ENCODE measurements around the gene CALD1.

The CALD1 gene

GRCh38 chr7:134804854-134805253 is 25.4 kb downstream of the CALD1 start:
- Mint-ChIP-seq H3K4me3 (no peak overlapping the region), H3K36me3 (ENCODE audit: insufficient read depth) (no peaks in the 10 kb centered on the region), H3K27ac (ENCODE audit: low read depth) (no peak overlapping the region), H3K27me3 (peaks cover 28% of the 10 kb centered on the region), H3K4me1 (no peaks in the 10 kb centered on the region), H3K9me3 (no peaks in the 10 kb centered on the region)
- ATAC-seq (replicated peaks; ENCODE audit: extremely low read depth, poor library complexity, severe bottlenecking) (no peak), DNase-seq (ENCODE audit: low spot score in 2 of 2) (no peak)

- Mint-ChIP-seq H3K36me3 (ENCODE audit: insufficient read depth) (no peaks in the 10 kb centered on the region), H3K4me1 (no peaks in the 10 kb centered on the region), H3K9me3 (no peaks in the 10 kb centered on the region), H3K27ac (ENCODE audit: low read depth) (no peak overlapping the region), H3K4me3 (no peak overlapping the region), H3K27me3 (peaks cover 28% of the 10 kb centered on the region)
- ATAC-seq (replicated peaks; ENCODE audit: extremely low read depth, poor library complexity, severe bottlenecking): no peak
- DNase-seq (ENCODE audit: low spot score in 2 of 2): no peak
Measured at GRCh38 chr7:134806197-134806596, 26.8 kb downstream of the CALD1 start.

GRCh38 chr7:134809616-134810015 is 30.2 kb downstream of the CALD1 start:
- Mint-ChIP-seq H3K27me3 (peaks cover 36% of the 10 kb centered on the region), H3K27ac (ENCODE audit: low read depth) (no peak overlapping the region), H3K4me3 (no peak overlapping the region), H3K36me3 (ENCODE audit: insufficient read depth) (no peaks in the 10 kb centered on the region), H3K4me1 (no peaks in the 10 kb centered on the region), H3K9me3 (no peaks in the 10 kb centered on the region)
- DNase-seq (ENCODE audit: low spot score in 2 of 2) (no peak), ATAC-seq (replicated peaks; ENCODE audit: extremely low read depth, poor library complexity, severe bottlenecking) (no peak)

GRCh38 chr7:134811765-134812164 is 32.3 kb downstream of the CALD1 start:
- H3K4me3 Mint-ChIP-seq: no peak overlapping the region
- no peak for ATAC-seq (replicated peaks; ENCODE audit: extremely low read depth, poor library complexity, severe bottlenecking)
- H3K27ac Mint-ChIP-seq (ENCODE audit: low read depth): no peak overlapping the region

GRCh38 chr7:134813663-134814396 is 34.4 kb downstream of the CALD1 start:
- no peak for DNase-seq (ENCODE audit: low spot score in 2 of 2)
- no peak overlapping the region for H3K27ac Mint-ChIP-seq (ENCODE audit: low read depth)
- H3K9me3 Mint-ChIP-seq: no peaks in the 10 kb centered on the region
- ATAC-seq (replicated peaks; ENCODE audit: extremely low read depth, poor library complexity, severe bottlenecking): no peak
- H3K27me3 Mint-ChIP-seq: peaks cover 20% of the 10 kb centered on the region
- H3K36me3 Mint-ChIP-seq (ENCODE audit: insufficient read depth): no peaks in the 10 kb centered on the region
- H3K4me1 Mint-ChIP-seq: no peaks in the 10 kb centered on the region
- H3K4me3 Mint-ChIP-seq: no peak overlapping the region

More at GRCh38 chr7:134811765-134812164, 32.3 kb downstream of the CALD1 start:
- H3K27me3 Mint-ChIP-seq: peaks cover 20% of the 10 kb centered on the region
- no peaks in the 10 kb centered on the region for H3K4me1 Mint-ChIP-seq
- no peak for DNase-seq (ENCODE audit: low spot score in 2 of 2)
- no peaks in the 10 kb centered on the region for H3K36me3 Mint-ChIP-seq (ENCODE audit: insufficient read depth)
- no peaks in the 10 kb centered on the region for H3K9me3 Mint-ChIP-seq

GRCh38 chr7:134814730-134815364 is 35.4 kb downstream of the CALD1 start:
- Mint-ChIP-seq H3K27me3 (peaks cover 20% of the 10 kb centered on the region), H3K4me1 (no peaks in the 10 kb centered on the region), H3K27ac (ENCODE audit: low read depth) (no peak overlapping the region), H3K36me3 (ENCODE audit: insufficient read depth) (no peaks in the 10 kb centered on the region), H3K9me3 (no peaks in the 10 kb centered on the region), H3K4me3 (no peak overlapping the region)
- no peak for DNase-seq (ENCODE audit: low spot score in 2 of 2)
- no peak for ATAC-seq (replicated peaks; ENCODE audit: extremely low read depth, poor library complexity, severe bottlenecking)

GRCh38 chr7:134818613-134819345 is 39.3 kb downstream of the CALD1 start:
- ATAC-seq (replicated peaks; ENCODE audit: extremely low read depth, poor library complexity, severe bottlenecking): no peak
- peaks cover 8% of the 10 kb centered on the region for H3K27me3 Mint-ChIP-seq
- DNase-seq (ENCODE audit: low spot score in 2 of 2): no peak
- no peaks in the 10 kb centered on the region for H3K4me1 Mint-ChIP-seq
- H3K36me3 Mint-ChIP-seq (ENCODE audit: insufficient read depth): no peaks in the 10 kb centered on the region
- H3K27ac Mint-ChIP-seq (ENCODE audit: low read depth): no peak overlapping the region
- H3K9me3 Mint-ChIP-seq: no peaks in the 10 kb centered on the region
- no peak overlapping the region for H3K4me3 Mint-ChIP-seq

GRCh38 chr7:134819401-134819800 is 40.0 kb downstream of the CALD1 start:
- Mint-ChIP-seq H3K4me3 (no peak overlapping the region), H3K27ac (ENCODE audit: low read depth) (no peak overlapping the region), H3K27me3 (peaks cover 3% of the 10 kb centered on the region), H3K9me3 (no peaks in the 10 kb centered on the region), H3K4me1 (no peaks in the 10 kb centered on the region), H3K36me3 (ENCODE audit: insufficient read depth) (no peaks in the 10 kb centered on the region)
- ATAC-seq (replicated peaks; ENCODE audit: extremely low read depth, poor library complexity, severe bottlenecking) (no peak), DNase-seq (ENCODE audit: low spot score in 2 of 2) (no peak)

- H3K36me3 Mint-ChIP-seq (ENCODE audit: insufficient read depth): no peaks in the 10 kb centered on the region
- DNase-seq (ENCODE audit: low spot score in 2 of 2) (no peak), ATAC-seq (replicated peaks; ENCODE audit: extremely low read depth, poor library complexity, severe bottlenecking) (no peak)
- no peaks in the 10 kb centered on the region for H3K9me3 Mint-ChIP-seq
- H3K4me3 Mint-ChIP-seq: no peak overlapping the region
- H3K27me3 Mint-ChIP-seq: peaks cover 10% of the 10 kb centered on the region
- H3K4me1 Mint-ChIP-seq: no peaks in the 10 kb centered on the region
- H3K27ac Mint-ChIP-seq (ENCODE audit: low read depth): no peak overlapping the region
Measured at GRCh38 chr7:134820295-134820694, 40.9 kb downstream of the CALD1 start.

- no peaks in the 10 kb centered on the region for H3K9me3 Mint-ChIP-seq
- H3K36me3 Mint-ChIP-seq (ENCODE audit: insufficient read depth): no peaks in the 10 kb centered on the region
- H3K27ac Mint-ChIP-seq (ENCODE audit: low read depth): no peak overlapping the region
- DNase-seq (ENCODE audit: low spot score in 2 of 2): no peak
- no peaks in the 10 kb centered on the region for H3K4me1 Mint-ChIP-seq
- no peak for ATAC-seq (replicated peaks; ENCODE audit: extremely low read depth, poor library complexity, severe bottlenecking)
- no peak overlapping the region for H3K4me3 Mint-ChIP-seq
- peaks cover 10% of the 10 kb centered on the region for H3K27me3 Mint-ChIP-seq
Measured at GRCh38 chr7:134820778-134821177, 41.3 kb downstream of the CALD1 start.

- Mint-ChIP-seq H3K9me3 (no peaks in the 10 kb centered on the region), H3K27me3 (peaks cover 23% of the 10 kb centered on the region), H3K27ac (ENCODE audit: low read depth) (no peak overlapping the region), H3K4me3 (no peak overlapping the region), H3K4me1 (no peaks in the 10 kb centered on the region), H3K36me3 (ENCODE audit: insufficient read depth) (peaks cover 3% of the 10 kb centered on the region)
- ATAC-seq (replicated peaks; ENCODE audit: extremely low read depth, poor library complexity, severe bottlenecking) (no peak), DNase-seq (ENCODE audit: low spot score in 2 of 2) (no peak)
Measured at GRCh38 chr7:134823400-134823799, 44.0 kb downstream of the CALD1 start.

GRCh38 chr7:134825666-134826065 is 46.2 kb downstream of the CALD1 start:
- Mint-ChIP-seq H3K9me3 (no peaks in the 10 kb centered on the region), H3K4me3 (no peak overlapping the region), H3K27me3 (peaks cover 35% of the 10 kb centered on the region), H3K36me3 (ENCODE audit: insufficient read depth) (peaks cover 3% of the 10 kb centered on the region), H3K27ac (ENCODE audit: low read depth) (no peak overlapping the region), H3K4me1 (no peaks in the 10 kb centered on the region)
- no peak for DNase-seq (ENCODE audit: low spot score in 2 of 2)
- no peak for ATAC-seq (replicated peaks; ENCODE audit: extremely low read depth, poor library complexity, severe bottlenecking)

GRCh38 chr7:134826105-134826504 is 46.7 kb downstream of the CALD1 start:
- no peak for ATAC-seq (replicated peaks; ENCODE audit: extremely low read depth, poor library complexity, severe bottlenecking)
- peaks cover 35% of the 10 kb centered on the region for H3K27me3 Mint-ChIP-seq
- H3K4me3 Mint-ChIP-seq: no peak overlapping the region
- H3K27ac Mint-ChIP-seq (ENCODE audit: low read depth): no peak overlapping the region
- DNase-seq (ENCODE audit: low spot score in 2 of 2): no peak
- H3K4me1 Mint-ChIP-seq: no peaks in the 10 kb centered on the region
- no peaks in the 10 kb centered on the region for H3K9me3 Mint-ChIP-seq
- H3K36me3 Mint-ChIP-seq (ENCODE audit: insufficient read depth): peaks cover 3% of the 10 kb centered on the region

Data from central memory CD8-positive, alpha-beta T cell (primary cell).